HG02571 (cell line): ENCODE data around the gene GALNT6.

Experiments
- ATAC-seq: cut with Tn5 transposase; IDR thresholded peaks from one replicate; pipeline ENCODE4 v1.9.1; 2021; ENCODE audit warnings: mild to moderate bottlenecking, moderate library complexity; ENCODE audit not compliant: unreplicated experiment

GALNT6 gene

GRCh38 chr12:51391283-51392123 is at the start of gene GALNT6:
Gene GALNT6, minus strand, starts transcription at chr12:51391406. Its CDS starts 11,625 bp downstream, at chr12:51379781.
- peak; percentile 42 for ATAC-seq

GRCh38 chr12:51439330-51439729 is 48.1 kb upstream of the GALNT6 start:
- ATAC-seq, result no peak

- ATAC-seq, result no peak
Observed at GRCh38 chr12:51437431-51437830, 46.2 kb upstream of the GALNT6 start.

GRCh38 chr12:51434305-51434704 is 43.1 kb upstream of the GALNT6 start:
- ATAC-seq, result no peak

- no peak for ATAC-seq
Observed at GRCh38 chr12:51432921-51433320, 41.7 kb upstream of the GALNT6 start.

GRCh38 chr12:51430196-51430895 is 39.1 kb upstream of the GALNT6 start:
- no peak for ATAC-seq

- no peak for ATAC-seq
Observed at GRCh38 chr12:51429700-51430099, 38.5 kb upstream of the GALNT6 start.

GRCh38 chr12:51428256-51428655 is 37.0 kb upstream of the GALNT6 start:
- no peak for ATAC-seq

- ATAC-seq, result peak; percentile 86
Observed at GRCh38 chr12:51424662-51425539, 33.7 kb upstream of the GALNT6 start, which contains the start of gene SLC4A8. Gene SLC4A8, plus strand, starts transcription at chr12:51424831. Its CDS starts 157 bp downstream, at chr12:51424988.

GRCh38 chr12:51424094-51424661 is 33.0 kb upstream of the GALNT6 start:
- no peak for ATAC-seq

GRCh38 chr12:51421266-51421884 is 30.2 kb upstream of the GALNT6 start:
- no peak for ATAC-seq

GRCh38 chr12:51419425-51420193 is 28.4 kb upstream of the GALNT6 start:
- no peak for ATAC-seq

- no peak for ATAC-seq
Observed at GRCh38 chr12:51417826-51418225, 26.6 kb upstream of the GALNT6 start.

GRCh38 chr12:51415931-51416330 is 24.7 kb upstream of the GALNT6 start:
- ATAC-seq, result no peak

GRCh38 chr12:51413791-51414190 is 22.6 kb upstream of the GALNT6 start:
- no peak for ATAC-seq

- no peak for ATAC-seq
Observed at GRCh38 chr12:51413149-51413548, 21.9 kb upstream of the GALNT6 start.

GRCh38 chr12:51409846-51410245 is 18.6 kb upstream of the GALNT6 start:
- no peak for ATAC-seq

GRCh38 chr12:51407604-51408003 is 16.4 kb upstream of the GALNT6 start:
- no peak for ATAC-seq

GRCh38 chr12:51406859-51407258 is 15.7 kb upstream of the GALNT6 start:
- no peak for ATAC-seq

GRCh38 chr12:51406290-51406689 is 15.1 kb upstream of the GALNT6 start:
- ATAC-seq, result no peak
